Measurements from ENCODE around the gene PAPPA. TPM values are rescaled to one million over a fixed set of nuclear protein-coding genes. Genes with fewer than 3 reads are reported as not detected.

The PAPPA gene
- total RNA-seq, 1 experiment from 2014 or later: 7.0 TPM

- DNase-seq (ENCODE audit: unreplicated experiment): no peak
- no peak overlapping the region for H3K27ac Mint-ChIP-seq (ENCODE audit: low read depth, unreplicated experiment)
- H3K4me3 Mint-ChIP-seq (ENCODE audit: unreplicated experiment): no peak overlapping the region
- ChIA-PET POLR2A (no interaction called here), CTCF (no interaction called here)
- intact Hi-C loops (cut with micrococcal nuclease): no loop called here
- peaks cover 23% of the 10 kb centered on the region for H3K4me1 Mint-ChIP-seq (ENCODE audit: insufficient read depth, unreplicated experiment)
- TF ChIP-seq, protein P1, sequence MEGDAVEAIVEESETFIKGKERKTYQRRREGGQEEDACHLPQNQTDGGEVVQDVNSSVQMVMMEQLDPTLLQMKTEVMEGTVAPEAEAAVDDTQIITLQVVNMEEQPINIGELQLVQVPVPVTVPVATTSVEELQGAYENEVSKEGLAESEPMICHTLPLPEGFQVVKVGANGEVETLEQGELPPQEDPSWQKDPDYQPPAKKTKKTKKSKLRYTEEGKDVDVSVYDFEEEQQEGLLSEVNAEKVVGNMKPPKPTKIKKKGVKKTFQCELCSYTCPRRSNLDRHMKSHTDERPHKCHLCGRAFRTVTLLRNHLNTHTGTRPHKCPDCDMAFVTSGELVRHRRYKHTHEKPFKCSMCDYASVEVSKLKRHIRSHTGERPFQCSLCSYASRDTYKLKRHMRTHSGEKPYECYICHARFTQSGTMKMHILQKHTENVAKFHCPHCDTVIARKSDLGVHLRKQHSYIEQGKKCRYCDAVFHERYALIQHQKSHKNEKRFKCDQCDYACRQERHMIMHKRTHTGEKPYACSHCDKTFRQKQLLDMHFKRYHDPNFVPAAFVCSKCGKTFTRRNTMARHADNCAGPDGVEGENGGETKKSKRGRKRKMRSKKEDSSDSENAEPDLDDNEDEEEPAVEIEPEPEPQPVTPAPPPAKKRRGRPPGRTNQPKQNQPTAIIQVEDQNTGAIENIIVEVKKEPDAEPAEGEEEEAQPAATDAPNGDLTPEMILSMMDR (IDR thresholded peaks at IDR 0.05; ENCODE audit: unreplicated experiment): no peak
- no peaks in the 10 kb centered on the region for H3K27me3 Mint-ChIP-seq (ENCODE audit: insufficient read depth, unreplicated experiment)
- H3K9me3 Mint-ChIP-seq (ENCODE audit: unreplicated experiment): no peaks in the 10 kb centered on the region
- BruUV-seq (replicated peaks): no TSS peak
- H3K36me3 Mint-ChIP-seq (ENCODE audit: insufficient read depth, unreplicated experiment): peaks cover 7% of the 10 kb centered on the region
These were observed 129.0 kb downstream of the PAPPA start for GRCh38 chr9:116282597-116282996.

- no peak for DNase-seq (ENCODE audit: unreplicated experiment)
- TF ChIP-seq, protein P1 (IDR thresholded peaks at IDR 0.05; ENCODE audit: unreplicated experiment): no peak
- POLR2A ChIA-PET: no interaction called here
- Mint-ChIP-seq H3K4me3 (ENCODE audit: unreplicated experiment) (no peak overlapping the region), H3K36me3 (ENCODE audit: insufficient read depth, unreplicated experiment) (peaks cover 7% of the 10 kb centered on the region), H3K9me3 (ENCODE audit: unreplicated experiment) (no peaks in the 10 kb centered on the region), H3K4me1 (ENCODE audit: insufficient read depth, unreplicated experiment) (peaks cover 23% of the 10 kb centered on the region), H3K27ac (ENCODE audit: low read depth, unreplicated experiment) (peak overlapping the region; percentile 22), H3K27me3 (ENCODE audit: insufficient read depth, unreplicated experiment) (no peaks in the 10 kb centered on the region)
- intact Hi-C loops (cut with micrococcal nuclease): no loop called here
- BruUV-seq (replicated peaks): no TSS peak
- CTCF ChIA-PET: interaction anchor here (1.0 kb wide), 1 partner anchor 210 kb away, joined by 4 read pairs; no protein-coding TSS in a partner anchor
These were observed 130.9 kb downstream of the PAPPA start for GRCh38 chr9:116284518-116284917.

DNA sequence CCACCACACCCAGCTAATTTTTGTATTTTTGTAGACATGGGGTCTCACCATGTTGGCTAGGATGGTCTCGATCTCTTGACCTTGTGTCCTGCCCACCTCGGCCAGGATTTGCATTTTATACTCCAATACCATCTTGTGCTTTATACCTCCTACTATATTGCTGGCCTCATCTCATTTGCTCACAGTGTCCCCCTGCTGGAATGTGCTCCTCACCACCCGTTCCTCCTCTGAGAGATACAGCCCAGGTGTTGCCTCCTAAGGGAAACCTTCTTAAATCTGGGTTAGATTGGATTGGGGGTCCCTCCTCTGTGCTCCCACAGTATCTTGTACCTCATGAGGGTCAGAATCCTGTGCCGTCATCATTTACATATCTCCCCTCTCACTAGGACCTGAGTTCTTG lies 131.7 kb downstream of the PAPPA start:
- ChIA-PET POLR2A (no interaction called here), CTCF (interaction anchor here (1.0 kb wide), 1 partner anchor 210 kb away, joined by 4 read pairs; no protein-coding TSS in a partner anchor)
- no peak for DNase-seq (ENCODE audit: unreplicated experiment)
- Mint-ChIP-seq H3K9me3 (ENCODE audit: unreplicated experiment) (no peaks in the 10 kb centered on the region), H3K27ac (ENCODE audit: low read depth, unreplicated experiment) (no peak overlapping the region), H3K36me3 (ENCODE audit: insufficient read depth, unreplicated experiment) (peaks cover 7% of the 10 kb centered on the region), H3K4me3 (ENCODE audit: unreplicated experiment) (no peak overlapping the region), H3K27me3 (ENCODE audit: insufficient read depth, unreplicated experiment) (no peaks in the 10 kb centered on the region), H3K4me1 (ENCODE audit: insufficient read depth, unreplicated experiment) (peaks cover 15% of the 10 kb centered on the region)
- no TSS peak for BruUV-seq (replicated peaks)
- intact Hi-C loops (cut with micrococcal nuclease): no loop called here
- TF ChIP-seq, protein P1 (IDR thresholded peaks at IDR 0.05; ENCODE audit: unreplicated experiment): peak; percentile 7

DNA sequence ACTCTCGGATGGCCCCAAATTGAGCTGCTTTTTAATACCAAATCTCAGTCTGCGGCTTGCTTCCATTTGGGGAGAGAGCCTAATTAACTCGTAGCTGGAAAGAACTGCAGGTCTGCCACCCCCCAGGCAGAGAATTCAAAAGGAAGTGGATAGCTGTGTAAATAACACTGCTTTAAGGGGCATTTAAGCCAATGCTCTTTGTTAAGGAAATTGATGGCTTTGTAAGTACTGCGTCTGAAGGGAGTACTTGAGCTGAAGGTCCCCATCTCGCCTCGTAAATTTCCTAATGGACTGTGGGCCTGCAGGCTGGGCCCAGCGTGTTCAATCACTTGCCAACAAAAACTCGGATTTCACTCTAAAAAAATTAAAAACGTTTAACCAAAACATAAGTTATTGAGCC lies 132.7 kb downstream of the PAPPA start:
- Mint-ChIP-seq H3K4me3 (ENCODE audit: unreplicated experiment) (no peak overlapping the region), H3K27me3 (ENCODE audit: insufficient read depth, unreplicated experiment) (no peaks in the 10 kb centered on the region), H3K36me3 (ENCODE audit: insufficient read depth, unreplicated experiment) (peaks cover 7% of the 10 kb centered on the region), H3K27ac (ENCODE audit: low read depth, unreplicated experiment) (no peak overlapping the region), H3K9me3 (ENCODE audit: unreplicated experiment) (no peaks in the 10 kb centered on the region), H3K4me1 (ENCODE audit: insufficient read depth, unreplicated experiment) (peaks cover 10% of the 10 kb centered on the region)
- TF ChIP-seq, protein P1 (IDR thresholded peaks at IDR 0.05; ENCODE audit: unreplicated experiment): no peak
- intact Hi-C loops (cut with micrococcal nuclease): no loop called here
- no peak for DNase-seq (ENCODE audit: unreplicated experiment)
- ChIA-PET POLR2A (no interaction called here), CTCF (interaction anchor here (1.1 kb wide), 2 partner anchors 8 to 18 kb away, joined by 3 to 4 read pairs; no protein-coding TSS in a partner anchor)
- BruUV-seq (replicated peaks): no TSS peak
